GM12878 (cell line): ENCODE measurements around the gene PRLH. TPM values are rescaled to one million over a fixed set of nuclear protein-coding genes. Genes with fewer than 3 reads are reported as not detected.

Source experiments
- BHLHE40 ChIP-seq, 2 experiments: fragments of 450-650 bp in 1 of 2; IDR thresholded peaks; 2 replicates each; pipeline ENCODE4 v1.6.1; 2011 to 2017; ENCODE audit warnings: low read depth in 2 of 2, borderline replicate concordance in 1 of 2, improper control_type of control experiment in 1 of 2, low read length in 1 of 2, mild to moderate bottlenecking in 1 of 2
- CHD1 ChIP-seq: IDR thresholded peaks from 2 replicates; pipeline ENCODE4 v1.6.1; 2012; ENCODE audit warnings: low read depth, low read length, improper control_type of control experiment
- EGR1 ChIP-seq, 2 experiments: IDR thresholded peaks; 1 replicate in 1 of 2; 2 replicates in 1 of 2; pipeline ENCODE4 v1.6.1; 2011 to 2012; ENCODE audit warnings: low read depth in 2 of 2, low read length in 2 of 2, borderline replicate concordance in 1 of 2, mild to moderate bottlenecking in 1 of 2, moderate library complexity in 1 of 2
- FOS ChIP-seq: IDR thresholded peaks from 3 replicates; pipeline ENCODE4 v1.6.1; 2011; ENCODE audit warnings: borderline replicate concordance; ENCODE audit not compliant: insufficient read length; ENCODE audit errors: extremely low read depth
- FOXM1 ChIP-seq: IDR thresholded peaks from 2 replicates; pipeline ENCODE4 v1.6.1; 2012; ENCODE audit warnings: low read depth, mild to moderate bottlenecking, inconsistent platforms, low read length, moderate library complexity
- MEF2A ChIP-seq: IDR thresholded peaks from 2 replicates; pipeline ENCODE4 v1.6.1; 2011; ENCODE audit warnings: low read depth, mild to moderate bottlenecking, low read length, moderate library complexity; ENCODE audit not compliant: insufficient read depth
- MEF2B ChIP-seq: fragments of 450-650 bp; IDR thresholded peaks from 2 replicates; pipeline ENCODE4 v1.6.1; 2018; ENCODE audit warnings: mild to moderate bottlenecking, moderate library complexity; ENCODE audit not compliant: partially characterized antibody, poor library complexity, severe bottlenecking
- MXI1 ChIP-seq: fragments of 150-350 bp; IDR thresholded peaks from 2 replicates; pipeline ENCODE4 v1.6.1; 2011; ENCODE audit warnings: low read depth, mild to moderate bottlenecking, inconsistent platforms, low read length, improper control_type of control experiment
- POU2F2 ChIP-seq: IDR thresholded peaks from 3 replicates; pipeline ENCODE4 v1.6.1; 2011; ENCODE audit warnings: low read depth, mild to moderate bottlenecking, low read length, borderline replicate concordance
- RB1 ChIP-seq: fragments of 450-650 bp; formaldehyde crosslinking; IDR thresholded peaks from 2 replicates; pipeline ENCODE4 v1.6.1; 2017; ENCODE audit warnings: mild to moderate bottlenecking, borderline replicate concordance
- SP1 ChIP-seq: IDR thresholded peaks from one replicate; pipeline ENCODE4 v1.6.1; 2011; ENCODE audit warnings: low read depth, low read length
- SREBF2 ChIP-seq: IDR thresholded peaks from 2 replicates; pipeline ENCODE4 v1.6.1; 2012; ENCODE audit warnings: mild to moderate bottlenecking, low read length
- SRF ChIP-seq, 2 experiments: IDR thresholded peaks; 2 replicates each; pipeline ENCODE4 v1.6.1; 2011; ENCODE audit warnings: low read depth in 2 of 2, low read length in 2 of 2, mild to moderate bottlenecking in 1 of 2, moderate library complexity in 1 of 2
- TCF12 ChIP-seq: IDR thresholded peaks from 2 replicates; pipeline ENCODE4 v1.6.1; 2011; ENCODE audit warnings: low read depth, mild to moderate bottlenecking, low read length
- ZBED1 ChIP-seq: IDR thresholded peaks from 2 replicates; pipeline ENCODE4 v1.6.1; 2016; ENCODE audit warnings: borderline replicate concordance
- polyA plus RNA-seq, 11 experiments: library from polyadenylated mRNA; depleted of rRNA in 4 of 11; unstranded in 6 of 11; stranded (reverse) in 5 of 11; fragments of >200 nt; fragmentation: Nextera tagmentation in 4 of 11; fragmentation: Illumina TruSeq in 1 of 11; extraction: Ambion mirVana in 4 of 11; extraction: Trizol in 1 of 11; gene quantifications; 1 replicate in 1 of 11; 2 replicates in 10 of 11; pipeline versions ENCODE4 v1.2.1 to v1.2.3, GENCODE V29; 2011 to 2016; ENCODE audit warnings: inconsistent platforms in 2 of 11, missing spikeins in 2 of 11, low read depth in 1 of 11
- total RNA-seq, 4 experiments: library from RNA; depleted of rRNA in 3 of 4; stranded (reverse); fragments of >200 nt in 3 of 4; fragmentation: Illumina TruSeq in 1 of 4; extraction: Trizol in 1 of 4; gene quantifications; 2 replicates each; pipeline versions ENCODE4 v1.2.1 to v1.2.3, GENCODE V29; 2013 to 2021
- TF ChIP-seq, protein P1 (sequence below): IDR thresholded peaks from 2 replicates; pipeline ENCODE4 v1.6.1; 2012; ENCODE audit warnings: improper control_type of control experiment, low read depth, low read length; ENCODE audit not compliant: insufficient replicate concordance
- TF ChIP-seq, protein P2 (sequence below): fragments of 450-650 bp; IDR thresholded peaks from 2 replicates; pipeline ENCODE4 v1.6.1; 2017; ENCODE audit warnings: mild to moderate bottlenecking
- TF ChIP-seq, protein P3 (sequence below): fragments of 450-650 bp; IDR thresholded peaks from 2 replicates; pipeline ENCODE4 v1.6.1; 2017; ENCODE audit warnings: low read depth, mild to moderate bottlenecking, moderate library complexity
- TF ChIP-seq, protein P4 (sequence below): fragments of 150-350 bp; IDR thresholded peaks from 2 replicates; pipeline ENCODE4 v1.6.1; 2014; ENCODE audit warnings: mild to moderate bottlenecking, low read depth, low read length

The PRLH gene
- total and polyA plus RNA-seq, 10 of the 15 experiments (the other 5 are each of a cell fraction or from before 2014, with no cell fraction given), result not detected

DNA sequence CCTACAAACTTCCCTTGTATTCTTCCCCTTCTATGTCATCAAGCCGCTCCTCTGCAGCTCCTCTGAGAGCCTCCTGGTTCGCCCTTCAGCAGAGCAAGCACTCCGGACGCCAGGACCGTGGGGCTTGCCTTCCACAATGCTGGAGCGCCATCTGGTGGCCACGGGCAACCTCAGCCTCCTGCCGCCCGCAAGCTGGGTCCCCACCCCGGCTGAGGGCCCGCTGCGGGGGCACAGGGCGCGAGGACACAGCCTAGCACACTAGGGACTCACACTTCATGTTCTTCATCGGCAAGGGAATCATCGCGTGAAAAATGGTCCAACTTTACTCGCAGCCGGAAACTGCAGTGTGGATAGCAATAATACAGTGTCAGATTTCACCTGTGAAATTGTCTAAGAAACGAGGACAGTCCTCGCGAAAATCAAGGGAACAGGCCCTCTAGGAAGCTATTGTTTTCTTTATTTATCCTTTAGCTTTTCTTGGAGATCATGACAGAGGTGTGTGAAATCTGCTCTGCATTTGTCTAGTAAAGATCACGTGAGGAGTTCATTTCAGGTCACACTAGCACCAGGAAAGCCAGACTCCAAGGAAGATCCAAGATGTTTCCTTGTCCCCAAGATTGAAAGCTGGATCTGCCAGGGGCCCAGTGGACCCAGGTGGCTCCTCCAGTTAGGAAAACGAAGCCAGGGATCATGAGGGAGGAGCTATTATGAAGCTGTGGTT, 5.8 kb downstream of the PRLH start (continued):
- TF ChIP-seq MXI1, result no peak
- no peak for TF ChIP-seq EGR1 (IDR thresholded peaks at IDR 0.05; ENCODE audit: borderline replicate concordance in 1 of 2, low read depth in 2 of 2, low read length in 2 of 2)
- TF ChIP-seq SRF (IDR thresholded peaks at IDR 0.05; ENCODE audit: low read depth in 2 of 2, low read length in 2 of 2), result no peak
- no peak; the same call in 1 of the 2 replicates for TF ChIP-seq RB1
- TF ChIP-seq, protein P1, sequence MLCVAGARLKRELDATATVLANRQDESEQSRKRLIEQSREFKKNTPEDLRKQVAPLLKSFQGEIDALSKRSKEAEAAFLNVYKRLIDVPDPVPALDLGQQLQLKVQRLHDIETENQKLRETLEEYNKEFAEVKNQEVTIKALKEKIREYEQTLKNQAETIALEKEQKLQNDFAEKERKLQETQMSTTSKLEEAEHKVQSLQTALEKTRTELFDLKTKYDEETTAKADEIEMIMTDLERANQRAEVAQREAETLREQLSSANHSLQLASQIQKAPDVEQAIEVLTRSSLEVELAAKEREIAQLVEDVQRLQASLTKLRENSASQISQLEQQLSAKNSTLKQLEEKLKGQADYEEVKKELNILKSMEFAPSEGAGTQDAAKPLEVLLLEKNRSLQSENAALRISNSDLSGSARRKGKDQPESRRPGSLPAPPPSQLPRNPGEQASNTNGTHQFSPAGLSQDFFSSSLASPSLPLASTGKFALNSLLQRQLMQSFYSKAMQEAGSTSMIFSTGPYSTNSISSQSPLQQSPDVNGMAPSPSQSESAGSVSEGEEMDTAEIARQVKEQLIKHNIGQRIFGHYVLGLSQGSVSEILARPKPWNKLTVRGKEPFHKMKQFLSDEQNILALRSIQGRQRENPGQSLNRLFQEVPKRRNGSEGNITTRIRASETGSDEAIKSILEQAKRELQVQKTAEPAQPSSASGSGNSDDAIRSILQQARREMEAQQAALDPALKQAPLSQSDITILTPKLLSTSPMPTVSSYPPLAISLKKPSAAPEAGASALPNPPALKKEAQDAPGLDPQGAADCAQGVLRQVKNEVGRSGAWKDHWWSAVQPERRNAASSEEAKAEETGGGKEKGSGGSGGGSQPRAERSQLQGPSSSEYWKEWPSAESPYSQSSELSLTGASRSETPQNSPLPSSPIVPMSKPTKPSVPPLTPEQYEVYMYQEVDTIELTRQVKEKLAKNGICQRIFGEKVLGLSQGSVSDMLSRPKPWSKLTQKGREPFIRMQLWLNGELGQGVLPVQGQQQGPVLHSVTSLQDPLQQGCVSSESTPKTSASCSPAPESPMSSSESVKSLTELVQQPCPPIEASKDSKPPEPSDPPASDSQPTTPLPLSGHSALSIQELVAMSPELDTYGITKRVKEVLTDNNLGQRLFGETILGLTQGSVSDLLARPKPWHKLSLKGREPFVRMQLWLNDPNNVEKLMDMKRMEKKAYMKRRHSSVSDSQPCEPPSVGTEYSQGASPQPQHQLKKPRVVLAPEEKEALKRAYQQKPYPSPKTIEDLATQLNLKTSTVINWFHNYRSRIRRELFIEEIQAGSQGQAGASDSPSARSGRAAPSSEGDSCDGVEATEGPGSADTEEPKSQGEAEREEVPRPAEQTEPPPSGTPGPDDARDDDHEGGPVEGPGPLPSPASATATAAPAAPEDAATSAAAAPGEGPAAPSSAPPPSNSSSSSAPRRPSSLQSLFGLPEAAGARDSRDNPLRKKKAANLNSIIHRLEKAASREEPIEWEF, result no peak
- TF ChIP-seq FOS, result no peak
- TF ChIP-seq ZBED1, result no peak
- TF ChIP-seq SP1, result no peak
- no peak for TF ChIP-seq CHD1
- TF ChIP-seq, protein P2, sequence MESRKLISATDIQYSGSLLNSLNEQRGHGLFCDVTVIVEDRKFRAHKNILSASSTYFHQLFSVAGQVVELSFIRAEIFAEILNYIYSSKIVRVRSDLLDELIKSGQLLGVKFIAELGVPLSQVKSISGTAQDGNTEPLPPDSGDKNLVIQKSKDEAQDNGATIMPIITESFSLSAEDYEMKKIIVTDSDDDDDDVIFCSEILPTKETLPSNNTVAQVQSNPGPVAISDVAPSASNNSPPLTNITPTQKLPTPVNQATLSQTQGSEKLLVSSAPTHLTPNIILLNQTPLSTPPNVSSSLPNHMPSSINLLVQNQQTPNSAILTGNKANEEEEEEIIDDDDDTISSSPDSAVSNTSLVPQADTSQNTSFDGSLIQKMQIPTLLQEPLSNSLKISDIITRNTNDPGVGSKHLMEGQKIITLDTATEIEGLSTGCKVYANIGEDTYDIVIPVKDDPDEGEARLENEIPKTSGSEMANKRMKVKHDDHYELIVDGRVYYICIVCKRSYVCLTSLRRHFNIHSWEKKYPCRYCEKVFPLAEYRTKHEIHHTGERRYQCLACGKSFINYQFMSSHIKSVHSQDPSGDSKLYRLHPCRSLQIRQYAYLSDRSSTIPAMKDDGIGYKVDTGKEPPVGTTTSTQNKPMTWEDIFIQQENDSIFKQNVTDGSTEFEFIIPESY, result no peak
- TF ChIP-seq SREBF2, result no peak
- no peak for TF ChIP-seq MEF2B
- peak; percentile 50; the same call in 1 of the 3 replicates for TF ChIP-seq POU2F2
- no peak for TF ChIP-seq MEF2A
- 0 out of 4 replicates have a peak, but pooled peaks of 1 of the 2 experiments have one; percentile 39 for TF ChIP-seq BHLHE40 (IDR thresholded peaks at IDR 0.05; ENCODE audit: borderline replicate concordance in 1 of 2, low read depth in 2 of 2, low read length in 1 of 2)
- peak; percentile 54; the same call in 1 of the 2 replicates for TF ChIP-seq FOXM1
- TF ChIP-seq, protein P3, sequence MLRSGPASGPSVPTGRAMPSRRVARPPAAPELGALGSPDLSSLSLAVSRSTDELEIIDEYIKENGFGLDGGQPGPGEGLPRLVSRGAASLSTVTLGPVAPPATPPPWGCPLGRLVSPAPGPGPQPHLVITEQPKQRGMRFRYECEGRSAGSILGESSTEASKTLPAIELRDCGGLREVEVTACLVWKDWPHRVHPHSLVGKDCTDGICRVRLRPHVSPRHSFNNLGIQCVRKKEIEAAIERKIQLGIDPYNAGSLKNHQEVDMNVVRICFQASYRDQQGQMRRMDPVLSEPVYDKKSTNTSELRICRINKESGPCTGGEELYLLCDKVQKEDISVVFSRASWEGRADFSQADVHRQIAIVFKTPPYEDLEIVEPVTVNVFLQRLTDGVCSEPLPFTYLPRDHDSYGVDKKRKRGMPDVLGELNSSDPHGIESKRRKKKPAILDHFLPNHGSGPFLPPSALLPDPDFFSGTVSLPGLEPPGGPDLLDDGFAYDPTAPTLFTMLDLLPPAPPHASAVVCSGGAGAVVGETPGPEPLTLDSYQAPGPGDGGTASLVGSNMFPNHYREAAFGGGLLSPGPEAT, result no peak
- no peak for TF ChIP-seq TCF12
- TF ChIP-seq, protein P4, sequence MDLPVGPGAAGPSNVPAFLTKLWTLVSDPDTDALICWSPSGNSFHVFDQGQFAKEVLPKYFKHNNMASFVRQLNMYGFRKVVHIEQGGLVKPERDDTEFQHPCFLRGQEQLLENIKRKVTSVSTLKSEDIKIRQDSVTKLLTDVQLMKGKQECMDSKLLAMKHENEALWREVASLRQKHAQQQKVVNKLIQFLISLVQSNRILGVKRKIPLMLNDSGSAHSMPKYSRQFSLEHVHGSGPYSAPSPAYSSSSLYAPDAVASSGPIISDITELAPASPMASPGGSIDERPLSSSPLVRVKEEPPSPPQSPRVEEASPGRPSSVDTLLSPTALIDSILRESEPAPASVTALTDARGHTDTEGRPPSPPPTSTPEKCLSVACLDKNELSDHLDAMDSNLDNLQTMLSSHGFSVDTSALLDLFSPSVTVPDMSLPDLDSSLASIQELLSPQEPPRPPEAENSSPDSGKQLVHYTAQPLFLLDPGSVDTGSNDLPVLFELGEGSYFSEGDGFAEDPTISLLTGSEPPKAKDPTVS, result no peak
